ENCODE measurements around the gene SMYD3.

DNA sequence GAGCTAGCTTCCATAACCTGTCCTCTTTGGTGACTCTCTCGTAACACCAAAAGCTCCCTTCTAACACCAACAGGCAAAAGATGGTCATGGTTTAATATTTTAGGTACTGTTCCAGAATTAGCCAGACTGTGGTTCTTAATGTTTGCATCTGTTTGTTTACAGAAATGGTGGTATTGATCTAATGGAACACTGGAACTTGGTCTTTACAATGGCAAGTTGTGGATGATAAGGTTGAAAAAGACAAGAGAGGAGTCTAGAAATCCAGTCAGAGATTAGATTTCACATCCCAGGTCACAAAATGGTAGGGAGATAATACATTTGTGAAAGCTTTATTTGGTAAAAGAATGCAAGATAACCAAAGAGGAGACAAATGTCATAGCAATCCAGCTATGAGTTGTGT is 293.1 kb downstream of the SMYD3 start:
- TF ChIP-seq, protein P1, sequence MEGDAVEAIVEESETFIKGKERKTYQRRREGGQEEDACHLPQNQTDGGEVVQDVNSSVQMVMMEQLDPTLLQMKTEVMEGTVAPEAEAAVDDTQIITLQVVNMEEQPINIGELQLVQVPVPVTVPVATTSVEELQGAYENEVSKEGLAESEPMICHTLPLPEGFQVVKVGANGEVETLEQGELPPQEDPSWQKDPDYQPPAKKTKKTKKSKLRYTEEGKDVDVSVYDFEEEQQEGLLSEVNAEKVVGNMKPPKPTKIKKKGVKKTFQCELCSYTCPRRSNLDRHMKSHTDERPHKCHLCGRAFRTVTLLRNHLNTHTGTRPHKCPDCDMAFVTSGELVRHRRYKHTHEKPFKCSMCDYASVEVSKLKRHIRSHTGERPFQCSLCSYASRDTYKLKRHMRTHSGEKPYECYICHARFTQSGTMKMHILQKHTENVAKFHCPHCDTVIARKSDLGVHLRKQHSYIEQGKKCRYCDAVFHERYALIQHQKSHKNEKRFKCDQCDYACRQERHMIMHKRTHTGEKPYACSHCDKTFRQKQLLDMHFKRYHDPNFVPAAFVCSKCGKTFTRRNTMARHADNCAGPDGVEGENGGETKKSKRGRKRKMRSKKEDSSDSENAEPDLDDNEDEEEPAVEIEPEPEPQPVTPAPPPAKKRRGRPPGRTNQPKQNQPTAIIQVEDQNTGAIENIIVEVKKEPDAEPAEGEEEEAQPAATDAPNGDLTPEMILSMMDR (IDR thresholded peaks at IDR 0.05; ENCODE audit: low read length) = no peak
- no peak for TF ChIP-seq EZH2 (optimal IDR thresholded peaks at IDR 0.05; ENCODE audit: low read depth, low read length)
